Measurements from ENCODE around the gene ATP10B. TPM values are rescaled to one million over a fixed set of nuclear protein-coding genes. Genes with fewer than 3 reads are reported as not detected.

The ATP10B gene
- total RNA-seq, 2 experiments from 2014 or later: not detected

- DNase-seq (no peak), ATAC-seq (ENCODE audit: poor library complexity) (no peak)
- Histone ChIP-seq H3K4me3 (ENCODE audit: low read length) (no peak overlapping the region), H3K9me3 (ENCODE audit: control insufficient read depth in 1 of 2, insufficient read depth in 1 of 2, low read length in 2 of 2) (no peaks in the 10 kb centered on the region), H3K27me3 (ENCODE audit: control insufficient read depth in 1 of 2, insufficient read depth in 2 of 2, low read length in 2 of 2) (no peaks in the 10 kb centered on the region), H3K27ac (ENCODE audit: low read depth in 1 of 2, low read length in 2 of 2) (no peak overlapping the region), H3K36me3 (ENCODE audit: insufficient read depth, low read length) (no peaks in the 10 kb centered on the region), H3K4me1 (ENCODE audit: insufficient read depth, low read length) (no peaks in the 10 kb centered on the region)
- TF ChIP-seq, protein P1, sequence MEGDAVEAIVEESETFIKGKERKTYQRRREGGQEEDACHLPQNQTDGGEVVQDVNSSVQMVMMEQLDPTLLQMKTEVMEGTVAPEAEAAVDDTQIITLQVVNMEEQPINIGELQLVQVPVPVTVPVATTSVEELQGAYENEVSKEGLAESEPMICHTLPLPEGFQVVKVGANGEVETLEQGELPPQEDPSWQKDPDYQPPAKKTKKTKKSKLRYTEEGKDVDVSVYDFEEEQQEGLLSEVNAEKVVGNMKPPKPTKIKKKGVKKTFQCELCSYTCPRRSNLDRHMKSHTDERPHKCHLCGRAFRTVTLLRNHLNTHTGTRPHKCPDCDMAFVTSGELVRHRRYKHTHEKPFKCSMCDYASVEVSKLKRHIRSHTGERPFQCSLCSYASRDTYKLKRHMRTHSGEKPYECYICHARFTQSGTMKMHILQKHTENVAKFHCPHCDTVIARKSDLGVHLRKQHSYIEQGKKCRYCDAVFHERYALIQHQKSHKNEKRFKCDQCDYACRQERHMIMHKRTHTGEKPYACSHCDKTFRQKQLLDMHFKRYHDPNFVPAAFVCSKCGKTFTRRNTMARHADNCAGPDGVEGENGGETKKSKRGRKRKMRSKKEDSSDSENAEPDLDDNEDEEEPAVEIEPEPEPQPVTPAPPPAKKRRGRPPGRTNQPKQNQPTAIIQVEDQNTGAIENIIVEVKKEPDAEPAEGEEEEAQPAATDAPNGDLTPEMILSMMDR (IDR thresholded peaks at IDR 0.05): no peak
- Mint-ChIP-seq H3K9me3 (no peaks in the 10 kb centered on the region), H3K36me3 (ENCODE audit: low read depth) (no peaks in the 10 kb centered on the region), H3K4me3 (no peak overlapping the region), H3K27me3 (no peaks in the 10 kb centered on the region), H3K4me1 (ENCODE audit: low read depth) (no peaks in the 10 kb centered on the region), H3K27ac (no peak overlapping the region)
- ChIA-PET CTCF (no interaction called here), POLR2A (no interaction called here)
- intact Hi-C loops (cut with DNase I, micrococcal nuclease): no loop called here
These were observed 249.3 kb downstream of the ATP10B start for GRCh38 chr5:160602744-160603143.

DNA sequence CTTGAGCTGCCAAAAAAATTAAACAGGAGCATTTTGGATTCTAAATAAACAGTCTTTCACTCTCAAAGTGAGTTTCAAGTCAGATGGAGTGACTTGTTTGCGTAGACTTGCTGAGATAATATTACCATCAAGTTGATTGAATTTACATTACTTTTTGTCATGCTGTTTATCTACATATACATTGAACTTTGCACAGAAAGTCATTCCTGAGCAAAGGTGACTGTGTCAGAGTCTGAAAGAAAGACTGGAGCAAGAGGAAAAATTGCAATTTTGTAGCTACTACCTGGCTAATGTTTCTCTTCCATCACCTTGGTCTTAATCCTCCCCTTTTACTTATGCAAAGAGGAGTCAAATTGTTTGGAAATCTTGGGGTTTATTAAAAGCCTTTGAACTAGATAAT lies 251.0 kb downstream of the ATP10B start:
- Histone ChIP-seq H3K27me3 (ENCODE audit: control insufficient read depth in 1 of 2, insufficient read depth in 2 of 2, low read length in 2 of 2) (no peaks in the 10 kb centered on the region), H3K4me1 (ENCODE audit: insufficient read depth, low read length) (no peaks in the 10 kb centered on the region), H3K9me3 (ENCODE audit: control insufficient read depth in 1 of 2, insufficient read depth in 1 of 2, low read length in 2 of 2) (no peaks in the 10 kb centered on the region), H3K36me3 (ENCODE audit: insufficient read depth, low read length) (no peaks in the 10 kb centered on the region), H3K4me3 (ENCODE audit: low read length) (no peak overlapping the region), H3K27ac (ENCODE audit: low read depth in 1 of 2, low read length in 2 of 2) (no peak overlapping the region)
- Mint-ChIP-seq H3K27ac (no peak overlapping the region), H3K9me3 (no peaks in the 10 kb centered on the region), H3K4me1 (ENCODE audit: low read depth) (no peaks in the 10 kb centered on the region), H3K27me3 (no peaks in the 10 kb centered on the region), H3K36me3 (ENCODE audit: low read depth) (no peaks in the 10 kb centered on the region), H3K4me3 (no peak overlapping the region)
- ChIA-PET POLR2A (no interaction called here), CTCF (no interaction called here)
- DNase-seq (no peak), ATAC-seq (ENCODE audit: poor library complexity) (no peak)
- intact Hi-C loops (cut with DNase I, micrococcal nuclease): no loop called here
- TF ChIP-seq, protein P1 (IDR thresholded peaks at IDR 0.05): no peak

DNA sequence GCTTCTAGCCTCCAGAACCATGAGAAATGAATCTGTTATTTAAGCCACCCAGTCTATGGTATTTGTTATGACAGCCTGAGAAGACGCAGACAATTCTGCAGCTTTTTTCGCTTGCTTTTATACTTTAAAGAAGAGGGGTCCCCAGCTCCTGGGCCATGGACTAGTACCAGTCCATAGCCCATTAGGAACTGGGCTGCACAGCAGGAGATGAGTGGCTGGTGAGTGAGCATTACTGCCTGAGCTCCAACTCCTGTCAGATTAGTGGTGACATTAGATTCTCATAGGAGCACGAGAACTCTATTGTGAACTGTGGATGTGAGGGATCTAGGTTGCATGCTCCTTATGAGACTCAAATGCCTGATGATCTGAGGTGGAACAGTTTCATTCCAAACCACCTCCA lies 278.7 kb downstream of the ATP10B start:
- H3K27ac ChIP-seq (ENCODE audit: low read depth in 1 of 2, low read length in 2 of 2): no peak overlapping the region
- Mint-ChIP-seq H3K9me3 (no peaks in the 10 kb centered on the region), H3K4me1 (ENCODE audit: low read depth) (no peaks in the 10 kb centered on the region), H3K27ac (no peak overlapping the region), H3K36me3 (ENCODE audit: low read depth) (no peaks in the 10 kb centered on the region), H3K27me3 (peaks cover 8% of the 10 kb centered on the region), H3K4me3 (no peak overlapping the region)
- no peak for DNase-seq
- ChIA-PET CTCF (no interaction called here), POLR2A (no interaction called here)
- H3K4me3 ChIP-seq (ENCODE audit: low read length): no peak overlapping the region
- no peaks in the 10 kb centered on the region for H3K27me3 ChIP-seq (ENCODE audit: control insufficient read depth in 1 of 2, insufficient read depth in 2 of 2, low read length in 2 of 2)
- H3K9me3 ChIP-seq (ENCODE audit: control insufficient read depth in 1 of 2, insufficient read depth in 1 of 2, low read length in 2 of 2): no peaks in the 10 kb centered on the region
- intact Hi-C loops (cut with DNase I, micrococcal nuclease): no loop called here
- no peak for ATAC-seq (ENCODE audit: poor library complexity)
- no peaks in the 10 kb centered on the region for H3K4me1 ChIP-seq (ENCODE audit: insufficient read depth, low read length)
- H3K36me3 ChIP-seq (ENCODE audit: insufficient read depth, low read length): no peaks in the 10 kb centered on the region
- TF ChIP-seq, protein P1 (IDR thresholded peaks at IDR 0.05): no peak
